Activated CD8-positive, alpha-beta memory T cell treated with anti-CD3 and anti-CD28 coated beads for 4 hours (primary cell): ENCODE measurements around the gene CFAP97.
"Not testable (repeated sequence)": the region's sequence is repeated elsewhere in the genome, so short reads cannot be mapped to it uniquely, and the experiment has no call there.

Experiments used
- DNase-seq, 2 donors: peaks; one replicate each; pipeline ENCODE4 v3.0.0-alpha.2; 2020; ENCODE audit warnings: low read depth in 2 of 2

Gene CFAP97

GRCh38 chr4:185142912-185143600, 60.7 kb downstream of the CFAP97 start, which contains the start of gene SLC25A4:
Gene SLC25A4, plus strand, starts transcription at chr4:185143266. Its CDS starts 107 bp downstream, at chr4:185143373.
- DNase-seq = peak; percentile 71 to 79

DNA sequence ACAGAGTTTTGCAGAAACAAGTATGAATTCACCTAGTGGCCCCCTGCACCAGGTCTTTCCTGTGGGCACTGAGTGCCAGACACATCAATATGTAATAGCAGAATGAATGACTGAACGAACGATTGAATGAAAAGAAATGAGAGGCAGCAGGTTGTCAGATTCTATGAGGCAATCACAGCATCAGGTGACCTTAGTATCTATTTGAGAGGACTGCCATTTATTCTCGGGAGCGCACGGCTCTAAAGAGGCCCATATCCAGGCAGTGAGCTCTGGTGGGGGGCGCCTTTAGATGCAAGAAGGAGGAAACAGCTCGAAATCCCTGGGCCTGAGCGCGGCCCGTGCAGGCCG, 61.3 kb downstream of the CFAP97 start:
- no peak for DNase-seq

- DNase-seq = no peak
These were observed 62.0 kb downstream of the CFAP97 start for GRCh38 chr4:185141777-185142176.

DNA sequence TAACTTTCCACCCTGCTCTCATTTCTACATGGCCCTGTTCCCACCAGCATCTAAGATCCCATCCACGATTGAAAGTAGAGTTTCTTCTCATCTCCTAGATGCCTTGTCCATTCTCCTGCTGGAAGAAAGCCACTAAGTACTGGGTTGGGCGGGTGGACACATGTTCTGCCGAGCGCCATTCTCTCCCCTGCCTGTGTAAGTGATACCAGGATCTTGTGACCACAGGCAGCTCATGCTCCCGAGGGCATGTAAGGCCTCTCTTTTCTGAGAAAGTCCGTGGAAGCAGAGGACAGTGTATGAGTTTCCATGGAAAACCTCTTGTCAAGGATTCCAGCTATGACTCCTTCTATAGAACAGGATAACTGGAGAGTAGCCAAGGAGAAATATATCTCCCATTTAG, 64.1 kb downstream of the CFAP97 start:
- DNase-seq = no peak

DNA sequence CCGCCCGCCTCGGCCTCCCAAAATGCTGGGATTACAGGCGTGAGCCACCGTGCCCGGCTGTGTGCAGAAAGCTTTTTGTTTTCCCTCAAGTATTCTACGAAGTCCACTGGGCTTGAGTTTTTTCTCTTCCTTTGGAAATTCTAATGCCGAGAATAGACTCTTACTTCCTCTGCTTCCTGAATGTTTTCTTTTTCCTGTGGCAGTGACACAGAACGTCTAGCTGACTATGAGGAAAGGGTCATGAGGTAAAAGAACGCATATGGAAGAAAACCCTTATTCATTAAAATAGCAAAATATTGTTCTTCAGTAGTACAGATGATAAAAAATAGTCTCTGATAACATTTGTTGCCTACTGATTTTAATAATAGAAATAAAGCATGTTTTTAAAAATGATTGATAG, 65.6 kb downstream of the CFAP97 start:
- no peak for DNase-seq

DNA sequence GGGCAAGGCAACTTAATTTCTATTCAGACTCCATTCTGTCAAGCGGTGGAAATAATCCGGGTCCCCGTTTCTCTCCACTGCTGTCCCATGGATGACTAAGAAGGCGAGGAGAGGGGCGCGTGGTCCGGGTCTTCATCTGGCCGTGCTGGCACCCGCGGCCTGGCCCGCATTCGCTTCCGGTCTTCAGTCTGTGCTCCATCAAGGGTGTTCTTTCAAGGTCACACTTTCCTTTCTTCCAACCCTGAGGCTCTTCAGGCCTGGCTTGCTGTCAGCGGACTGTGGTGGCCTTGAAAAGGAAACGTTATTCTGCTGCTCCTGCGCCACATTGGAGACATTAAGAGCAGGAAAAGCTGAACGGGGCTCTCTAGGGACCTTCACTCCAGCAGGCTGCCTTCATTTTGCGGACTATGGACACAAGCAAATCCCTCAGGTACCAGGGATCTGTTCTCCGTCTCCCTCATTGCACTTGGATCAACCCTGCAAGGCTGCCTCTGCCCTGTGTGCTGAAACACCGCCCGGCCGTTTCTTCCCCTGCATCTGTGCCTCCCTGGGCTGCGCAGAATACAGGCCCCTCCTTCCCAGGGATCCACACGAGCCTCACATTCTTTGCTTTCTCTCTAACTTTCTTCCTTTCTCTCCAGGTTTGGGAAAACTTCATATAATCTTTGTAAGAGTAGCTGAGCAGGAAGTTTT, 66.4 kb downstream of the CFAP97 start:
- DNase-seq = no peak

- DNase-seq = no peak
These were observed 69.4 kb downstream of the CFAP97 start for GRCh38 chr4:185134307-185134869.

DNA sequence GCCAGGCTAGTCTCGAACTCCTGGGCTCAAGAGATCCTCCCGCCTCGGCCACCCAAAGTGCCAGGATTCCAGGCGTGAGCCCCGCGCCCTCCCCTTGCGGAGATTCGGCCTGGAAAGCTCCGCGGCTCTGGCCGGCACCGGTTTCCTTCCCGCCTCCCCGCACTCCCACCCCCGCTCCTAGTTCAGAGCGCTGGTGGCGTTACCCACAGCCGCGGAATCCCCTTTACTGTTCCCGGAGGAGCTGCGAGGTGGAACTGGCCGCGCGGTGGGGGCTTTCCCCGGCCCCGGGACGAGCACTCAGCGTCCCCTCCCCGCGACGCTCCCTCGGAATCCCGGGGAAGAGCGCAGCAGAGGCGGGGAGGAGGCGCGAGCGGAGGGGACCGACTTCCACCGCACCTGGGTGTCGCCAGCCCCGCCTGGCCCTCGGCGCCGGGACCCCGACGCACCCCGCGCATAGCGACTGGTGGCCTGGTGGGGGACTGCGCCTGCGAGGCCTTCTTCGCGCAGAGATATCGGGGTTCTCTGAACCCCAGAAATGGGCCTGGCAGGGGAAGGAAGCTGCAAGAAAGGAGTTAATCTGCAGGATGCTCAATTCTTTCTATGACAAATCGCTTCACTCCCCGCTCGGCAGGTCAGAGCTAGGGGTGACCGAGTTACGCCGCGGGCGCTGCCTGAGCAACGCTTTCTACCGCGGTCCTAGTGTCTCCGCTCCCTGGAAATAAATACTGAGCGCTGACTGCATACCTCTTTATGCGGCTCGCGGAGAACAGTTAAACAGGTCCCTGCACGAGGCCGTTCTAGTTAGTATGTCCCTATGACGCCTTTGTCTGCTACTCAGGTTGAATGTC, 75.3 kb downstream of the CFAP97 start:
- DNase-seq = no peak

DNA sequence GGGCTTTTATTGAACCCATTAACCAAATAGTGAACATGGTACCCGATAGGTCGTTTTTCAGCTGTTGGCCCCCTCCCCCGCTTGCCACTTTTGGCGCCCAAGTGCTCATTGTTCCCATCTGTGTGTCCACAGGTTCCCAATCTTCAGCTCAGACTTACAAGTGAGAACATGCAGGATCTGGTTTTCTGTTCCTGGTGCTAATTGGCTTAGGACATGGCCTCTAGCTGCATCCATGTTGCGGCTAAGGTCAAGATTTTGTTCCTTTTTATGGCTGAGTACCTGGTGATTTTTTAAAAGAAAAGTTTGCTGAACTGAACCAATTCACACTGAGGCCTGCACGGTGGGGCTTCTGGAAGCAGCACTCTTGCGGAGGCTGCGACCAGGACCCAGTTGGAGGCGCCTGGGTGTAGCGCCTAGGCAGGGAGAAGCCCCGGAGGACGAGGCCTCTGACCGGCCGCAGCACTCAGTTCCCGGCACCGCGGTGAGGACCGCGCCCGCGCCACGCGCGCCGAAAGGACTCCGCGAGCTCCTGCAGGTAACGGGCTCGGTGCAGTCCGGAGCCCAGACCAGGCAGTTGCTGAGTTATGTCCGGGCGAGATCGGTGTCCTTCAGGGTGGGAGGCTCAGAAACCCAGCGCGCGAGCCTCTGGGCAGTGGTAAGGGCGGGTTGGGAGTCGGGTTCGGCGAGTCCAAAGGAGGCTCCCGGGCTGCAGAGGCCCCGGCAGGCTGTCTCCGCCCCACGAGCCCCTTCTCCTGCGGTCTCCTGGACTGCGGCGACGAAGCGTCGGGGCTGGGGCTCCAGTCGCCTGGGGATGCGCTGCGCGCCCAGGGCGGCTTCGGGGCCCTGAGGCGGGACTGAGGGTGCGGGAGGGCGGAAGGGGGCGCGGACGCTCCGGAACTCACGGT, 76.5 kb downstream of the CFAP97 start:
- no peak for DNase-seq

DNA sequence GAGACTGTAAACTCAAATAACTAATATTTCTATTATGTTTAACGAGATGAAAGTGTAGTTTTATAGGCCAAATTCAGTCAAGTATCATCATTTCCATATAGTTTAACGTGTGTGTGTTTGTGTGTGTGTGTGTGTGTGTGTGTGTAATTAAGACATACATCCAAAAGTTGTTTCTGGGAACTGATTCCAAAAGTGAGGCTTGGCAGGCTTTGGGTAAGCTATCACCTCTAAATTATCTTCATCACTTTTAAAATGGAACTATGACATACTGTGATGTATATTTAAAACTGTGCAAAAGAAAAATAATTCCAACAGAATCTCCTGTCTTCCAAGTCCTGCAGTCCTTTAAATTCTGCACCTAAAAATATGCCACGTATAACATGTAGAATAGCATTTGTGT, 79.8 kb downstream of the CFAP97 start:
- DNase-seq = no peak

DNA sequence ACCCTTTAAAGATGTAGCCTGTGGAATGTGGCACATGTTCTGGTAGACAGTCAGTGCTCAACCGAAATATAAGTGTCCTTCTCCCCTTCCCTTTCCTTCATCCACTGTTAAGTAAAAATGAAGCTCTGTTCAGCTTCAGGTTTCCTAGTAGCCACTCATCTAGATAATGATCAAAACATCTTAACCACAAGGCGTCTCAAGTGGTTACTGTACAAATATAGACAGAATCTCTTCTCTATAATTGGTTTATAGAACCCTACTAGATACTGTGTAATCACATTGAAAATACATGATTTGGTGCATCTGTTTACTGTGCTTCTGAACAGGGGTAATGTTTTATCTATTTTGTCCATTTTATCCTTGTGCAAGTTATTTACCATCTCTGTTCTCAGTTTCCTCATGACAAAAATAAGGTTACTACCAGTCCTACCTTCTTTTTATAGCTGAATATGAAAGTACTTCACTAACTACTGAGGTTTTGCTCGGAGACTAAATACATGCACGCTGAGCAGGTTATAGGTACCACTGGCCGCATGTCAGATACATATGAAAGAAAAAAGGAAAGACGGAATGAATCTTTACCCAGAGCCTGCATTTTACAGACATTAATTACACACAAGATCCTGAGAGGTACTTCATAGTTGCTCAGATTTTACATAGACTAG, 81.0 kb downstream of the CFAP97 start:
- no peak for DNase-seq

DNA sequence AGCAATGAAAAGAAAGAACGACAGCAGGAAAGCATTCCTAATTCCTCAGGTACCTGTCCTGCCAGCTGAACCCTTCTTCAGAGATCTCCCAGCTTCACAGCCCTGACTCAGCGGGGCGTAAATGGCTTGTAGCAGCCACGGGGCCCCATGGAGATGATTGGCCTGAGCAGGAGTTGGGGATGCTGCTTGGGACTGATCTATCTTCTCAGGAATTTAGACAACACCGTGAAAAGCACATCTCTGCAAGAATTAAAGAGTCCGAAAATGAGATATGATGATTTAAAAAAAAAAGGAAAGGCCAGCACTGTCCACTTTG, 83.2 kb downstream of the CFAP97 start:
- DNase-seq = no peak

DNA sequence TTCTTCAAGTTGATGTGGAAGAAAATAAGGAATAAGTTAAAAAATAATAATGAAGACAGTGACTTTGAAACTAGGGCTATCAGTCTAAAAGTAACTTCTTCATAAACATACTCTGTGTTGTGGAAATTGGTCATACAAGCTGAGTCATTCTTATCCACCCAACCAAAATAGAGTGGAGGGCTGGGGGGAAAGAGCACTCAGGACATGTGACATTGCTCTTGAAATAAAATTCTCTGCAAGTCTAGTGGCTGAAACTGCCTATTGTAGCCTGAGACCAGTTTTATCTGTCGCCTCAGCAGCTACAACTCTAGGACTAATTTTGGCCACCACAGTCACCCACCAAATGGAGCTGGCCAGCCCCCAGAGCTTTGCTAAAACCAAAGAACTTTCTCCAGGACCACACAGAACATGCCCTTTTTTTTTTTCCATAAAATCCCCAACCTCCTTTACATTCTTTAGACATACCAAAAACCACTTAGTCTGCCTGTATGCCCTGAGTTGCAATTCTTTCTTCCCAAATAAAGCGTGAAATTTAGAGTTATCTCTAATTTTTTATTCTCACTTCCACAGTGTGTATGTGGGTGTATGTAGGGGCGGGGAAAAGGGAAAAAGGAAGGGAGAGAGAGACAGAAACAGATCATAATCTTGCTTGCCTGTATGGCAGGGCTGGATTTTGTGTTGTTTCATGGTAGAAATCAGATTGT, 83.7 kb downstream of the CFAP97 start:
- no peak for DNase-seq

GRCh38 chr4:185119467-185119866, 84.3 kb downstream of the CFAP97 start:
- not testable (repeated sequence) for DNase-seq

- no peak for DNase-seq
These were observed 84.9 kb downstream of the CFAP97 start for GRCh38 chr4:185118876-185119275.

GRCh38 chr4:185117300-185117934, 86.4 kb downstream of the CFAP97 start:
- DNase-seq = no peak

- no peak for DNase-seq
These were observed 88.0 kb downstream of the CFAP97 start for GRCh38 chr4:185115827-185116232.

DNA sequence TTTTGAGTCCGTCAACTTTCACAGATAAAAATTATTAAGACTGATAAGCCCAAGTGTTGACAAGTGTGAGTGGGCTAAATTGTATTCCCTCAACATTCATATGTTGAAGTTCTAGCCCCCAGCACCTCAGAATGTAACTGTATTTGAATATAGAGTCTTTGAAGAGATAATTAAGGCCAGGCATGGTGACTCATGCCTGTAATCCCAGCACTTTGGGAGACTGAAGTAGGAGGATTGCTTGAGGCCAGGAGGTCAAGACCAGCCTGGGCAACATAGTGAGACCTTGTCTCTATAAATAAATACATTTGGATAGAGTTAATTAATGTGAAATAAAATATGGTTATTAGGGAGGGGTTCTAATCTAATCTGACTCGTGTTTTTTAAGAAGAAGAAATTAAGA, 90.5 kb downstream of the CFAP97 start:
- DNase-seq = no peak

GRCh38 chr4:185112104-185112503, 91.7 kb downstream of the CFAP97 start:
- DNase-seq = no peak

GRCh38 chr4:185110375-185110823, 93.4 kb downstream of the CFAP97 start:
- DNase-seq = no peak
